Measurements from ENCODE around the gene RRAGA. TPM values are rescaled to one million over a fixed set of nuclear protein-coding genes. Genes with fewer than 3 reads are reported as not detected.

Gene RRAGA
- total and polyA plus RNA-seq, 8 donors = 16.4 to 42.4 (median 28.2) TPM

DNA sequence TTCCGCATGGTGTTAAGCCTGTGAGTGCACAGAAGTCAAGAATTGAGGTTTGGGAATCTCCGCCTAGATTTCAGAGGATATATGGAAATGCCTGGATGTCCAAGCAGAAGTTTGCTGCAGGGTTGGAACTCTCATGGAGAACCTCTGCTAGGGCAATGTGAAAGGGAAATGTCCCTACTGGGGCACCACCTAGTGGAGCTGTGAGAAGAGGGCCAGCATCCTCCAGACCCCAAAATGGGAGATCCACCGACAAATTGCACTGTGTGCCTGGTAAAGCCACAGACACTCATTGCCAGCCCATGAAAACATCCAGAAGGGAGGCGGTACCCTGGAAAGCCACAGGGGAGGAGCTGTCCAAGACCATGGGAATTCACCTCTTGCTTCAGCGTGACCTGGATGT, 12.6 kb upstream of the RRAGA start:
- Histone ChIP-seq H3K36me3 (no peaks in the 10 kb centered on the region), H3K4me3 (no peak overlapping the region), H3K27ac (no peak overlapping the region), H3K27me3 (no peaks in the 10 kb centered on the region), H3K9me3 (no peaks in the 10 kb centered on the region), H3K4me1 (no peaks in the 10 kb centered on the region)
- intact Hi-C loops (cut with DNase I) = no loop called here
- WGBS, 2 donors = 95% methylated on average over 5 of the region's 5 CpGs
- ATAC-seq (no peak), FAIRE-seq (no peak), DNase-seq (no peak)
- no peak for TF ChIP-seq CTCF (IDR thresholded peaks at IDR 0.05)

DNA sequence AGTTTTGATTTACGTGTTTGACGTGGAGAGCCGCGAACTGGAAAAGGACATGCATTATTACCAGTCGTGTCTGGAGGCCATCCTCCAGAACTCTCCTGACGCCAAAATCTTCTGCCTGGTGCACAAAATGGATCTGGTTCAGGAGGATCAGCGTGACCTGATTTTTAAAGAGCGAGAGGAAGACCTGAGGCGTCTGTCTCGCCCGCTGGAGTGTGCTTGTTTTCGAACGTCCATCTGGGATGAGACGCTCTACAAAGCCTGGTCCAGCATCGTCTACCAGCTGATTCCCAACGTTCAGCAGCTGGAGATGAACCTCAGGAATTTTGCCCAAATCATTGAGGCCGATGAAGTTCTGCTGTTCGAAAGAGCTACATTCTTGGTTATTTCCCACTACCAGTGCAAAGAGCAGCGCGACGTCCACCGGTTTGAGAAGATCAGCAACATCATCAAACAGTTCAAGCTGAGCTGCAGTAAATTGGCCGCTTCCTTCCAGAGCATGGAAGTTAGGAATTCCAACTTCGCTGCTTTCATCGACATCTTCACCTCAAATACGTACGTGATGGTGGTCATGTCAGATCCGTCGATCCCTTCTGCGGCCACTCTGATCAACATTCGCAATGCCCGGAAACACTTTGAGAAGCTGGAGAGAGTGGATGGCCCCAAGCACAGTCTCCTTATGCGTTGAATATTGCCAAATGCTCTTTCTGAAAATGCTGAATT, 850 bp downstream of the RRAGA start:
- H3K27ac ChIP-seq = peak overlapping the region; percentile 77 to 97 (median 88)
- H3K9me3 ChIP-seq = no peaks in the 10 kb centered on the region
- H3K4me1 ChIP-seq = peaks cover 8 to 22% (median 16%) of the 10 kb centered on the region in 3 donors
- intact Hi-C loops (cut with DNase I) = no loop called here
- ATAC-seq (peak; percentile 5 to 16 (median 8)), DNase-seq (no peak), FAIRE-seq (no peak)
- TF ChIP-seq CTCF (IDR thresholded peaks at IDR 0.05) = no peak
- H3K27me3 ChIP-seq = no peaks in the 10 kb centered on the region
- H3K4me3 ChIP-seq = peak overlapping the region; percentile 79 to 97 (median 90)
- H3K36me3 ChIP-seq = no peaks in the 10 kb centered on the region
- WGBS, 2 donors = 2 to 3% methylated on average over 33 of the region's 33 CpGs

DNA sequence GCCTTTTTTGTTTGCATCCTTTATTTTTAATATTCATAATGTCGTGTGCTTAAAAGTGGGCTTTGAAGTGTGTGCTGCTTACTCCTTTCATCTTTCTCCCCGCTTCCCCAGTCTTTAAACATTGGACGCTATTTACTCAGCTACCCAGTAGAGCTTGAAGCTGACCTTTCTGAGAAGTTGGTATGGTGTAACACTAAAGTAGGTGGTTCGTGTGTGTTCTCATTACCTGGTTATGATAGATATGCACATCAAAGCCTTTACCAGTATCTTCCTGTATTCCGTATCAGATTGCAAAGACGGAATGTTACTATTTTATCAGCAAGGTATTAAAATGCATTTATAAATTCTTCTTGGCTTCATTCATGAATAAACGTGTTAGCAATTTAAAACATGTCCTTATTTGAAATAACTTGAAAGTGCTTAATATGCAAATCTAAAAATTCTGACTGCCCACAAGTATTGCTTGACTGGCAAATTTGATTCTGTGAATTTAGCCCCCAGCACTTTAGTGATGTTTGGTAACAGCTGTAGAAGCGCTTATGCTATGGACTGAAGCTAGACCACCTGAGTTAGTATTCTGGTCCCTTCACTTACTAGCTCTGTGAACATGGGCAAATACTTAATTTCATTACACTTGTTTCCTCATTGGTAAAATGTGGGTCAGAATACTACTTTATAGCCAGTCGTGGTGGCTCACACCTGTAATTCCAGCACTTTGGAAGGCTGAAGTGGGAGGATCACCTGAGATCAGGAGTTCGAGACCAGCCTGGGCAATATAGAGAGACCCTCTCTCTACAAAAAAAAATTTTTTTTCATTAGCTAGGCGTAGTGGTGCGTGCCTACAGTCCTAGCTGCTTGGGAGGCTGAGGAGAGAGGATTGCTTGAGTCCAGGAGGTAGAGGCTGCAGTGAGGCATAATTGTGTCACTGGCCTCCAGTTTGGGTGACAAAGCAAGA, 1.7 kb downstream of the RRAGA start:
- DNase-seq = no peak
- WGBS, 2 donors = 50 to 54% methylated on average over 12 of the region's 12 CpGs
- intact Hi-C loops (cut with DNase I) = no loop called here
- ATAC-seq = no peak
- H3K4me3 ChIP-seq = peak overlapping the region; percentile 79 to 97 (median 90)
- H3K4me1 ChIP-seq = peaks cover 8 to 22% (median 16%) of the 10 kb centered on the region in 3 donors
- no peak for FAIRE-seq
- H3K27me3 ChIP-seq = no peaks in the 10 kb centered on the region
- H3K36me3 ChIP-seq = no peaks in the 10 kb centered on the region
- no peaks in the 10 kb centered on the region for H3K9me3 ChIP-seq
- TF ChIP-seq CTCF (IDR thresholded peaks at IDR 0.05) = no peak
- H3K27ac ChIP-seq = no peak overlapping the region

DNA sequence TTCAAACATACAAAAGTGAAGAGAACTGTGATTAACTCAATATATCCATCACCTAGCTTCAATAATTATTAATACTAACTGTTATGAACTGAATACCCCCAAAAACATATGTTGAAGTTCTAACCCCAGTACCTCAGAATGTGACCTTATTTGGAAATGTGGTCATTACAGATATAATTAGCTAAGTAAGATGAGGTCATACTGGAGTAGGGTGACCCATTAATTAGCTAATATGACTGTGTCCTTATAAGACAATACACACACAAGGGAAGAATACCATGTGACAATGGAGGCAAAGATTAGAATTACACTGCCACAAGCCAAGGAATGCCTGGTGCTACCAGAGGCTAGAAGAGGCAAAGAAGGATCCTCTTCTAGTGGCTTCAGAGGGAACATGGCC, 7.8 kb downstream of the RRAGA start:
- DNase-seq (no peak), FAIRE-seq (no peak), ATAC-seq (no peak)
- Histone ChIP-seq H3K27me3 (no peaks in the 10 kb centered on the region), H3K27ac (no peak overlapping the region), H3K36me3 (peaks cover 0 to 7% (median 3%) of the 10 kb centered on the region in 3 donors), H3K9me3 (no peaks in the 10 kb centered on the region), H3K4me1 (peaks cover 0 to 8% (median 4%) of the 10 kb centered on the region in 3 donors), H3K4me3 (no peak overlapping the region)
- intact Hi-C loops (cut with DNase I) = no loop called here
- no peak for TF ChIP-seq CTCF (IDR thresholded peaks at IDR 0.05)
